HG02840 (cell line): ENCODE results near the gene PRKACA.

ENCODE experiments used
- ATAC-seq: cut with Tn5 transposase; IDR thresholded peaks from one replicate; pipeline ENCODE4 v1.9.1; 2021; ENCODE audit warnings: mild to moderate bottlenecking, moderate library complexity, moderate number of reproducible peaks; ENCODE audit not compliant: unreplicated experiment, low FRiP score

The PRKACA gene

GRCh38 chr19:14117668-14118164, at the start of gene PRKACA:
Gene PRKACA (minus strand): TSS chr19:14117762. CDS start chr19:14117547, 215 bp downstream.
- peak; percentile 84 for ATAC-seq

GRCh38 chr19:14166999-14167575, 49.5 kb upstream of the PRKACA start:
- no peak for ATAC-seq

GRCh38 chr19:14165990-14166830, 48.6 kb upstream of the PRKACA start:
- ATAC-seq: no peak

- no peak for ATAC-seq
These were observed 47.3 kb upstream of the PRKACA start for GRCh38 chr19:14164724-14165493.

GRCh38 chr19:14164082-14164481, 46.5 kb upstream of the PRKACA start:
- no peak for ATAC-seq

- ATAC-seq: no peak
These were observed 45.3 kb upstream of the PRKACA start for GRCh38 chr19:14162871-14163297.

- ATAC-seq: no peak
These were observed 43.7 kb upstream of the PRKACA start for GRCh38 chr19:14161305-14161704.

- no peak for ATAC-seq
These were observed 42.6 kb upstream of the PRKACA start for GRCh38 chr19:14160017-14160703.

- no peak for ATAC-seq
These were observed 41.5 kb upstream of the PRKACA start for GRCh38 chr19:14159059-14159458.

GRCh38 chr19:14158276-14159023, 40.9 kb upstream of the PRKACA start:
- no peak for ATAC-seq

- ATAC-seq: no peak
These were observed 39.6 kb upstream of the PRKACA start for GRCh38 chr19:14156971-14157717.

- no peak for ATAC-seq
These were observed 38.6 kb upstream of the PRKACA start for GRCh38 chr19:14156122-14156521.

GRCh38 chr19:14155371-14155770, 37.8 kb upstream of the PRKACA start:
- ATAC-seq: no peak

- ATAC-seq: no peak
These were observed 35.2 kb upstream of the PRKACA start for GRCh38 chr19:14152713-14153112.

- ATAC-seq: no peak
These were observed 33.5 kb upstream of the PRKACA start for GRCh38 chr19:14150770-14151661.

GRCh38 chr19:14150041-14150769, 32.6 kb upstream of the PRKACA start:
- ATAC-seq: no peak

- no peak for ATAC-seq
These were observed 32.0 kb upstream of the PRKACA start for GRCh38 chr19:14149509-14149994.
